Suprapubic skin (tissue), 3 donors: Measurements from ENCODE around the gene SYK.

Experiments
- CTCF ChIP-seq, 2 donors: fragments of 200-600 bp in 1 of 2; fragments of 450-650 bp in 1 of 2; sonication (generic) in 1 of 2; IDR thresholded peaks; one replicate each; pipeline ENCODE4 v1.5.1; 2016 to 2019; ENCODE audit warnings: antibody characterized with exemption in 2 of 2, mild to moderate bottlenecking in 1 of 2, moderate library complexity in 1 of 2
- POLR2A ChIP-seq, 2 donors: fragments of 450-650 bp; IDR thresholded peaks; one replicate each; pipeline ENCODE4 v1.6.1; 2017; ENCODE audit warnings: antibody characterized with exemption in 2 of 2, mild to moderate bottlenecking in 2 of 2, moderate library complexity in 2 of 2

GRCh38 chr9:90813523-90813922 is 11.9 kb downstream of the SYK start:
- no peak for TF ChIP-seq CTCF (IDR thresholded peaks at IDR 0.05)
- no peak for TF ChIP-seq POLR2A (IDR thresholded peaks at IDR 0.05)
